Ascending aorta (tissue), 2 donors: Measurements from ENCODE around the gene IFNL1. TPM values are rescaled to one million over a fixed set of nuclear protein-coding genes. Genes with fewer than 3 reads are reported as not detected.
"Not testable (repeated sequence)": the region's sequence is repeated elsewhere in the genome, so short reads cannot be mapped to it uniquely, and the experiment has no call there.

Source experiments
- DNase-seq, 2 donors: peaks; one replicate each; pipeline ENCODE4 v3.0.0-alpha.2; 2019; ENCODE audit warnings: low spot score in 2 of 2
- H3K27ac ChIP-seq, 2 donors: fragments of 200-600 bp; sonication (generic); one replicate each; pipeline ENCODE4 v1.5.1; 2016 to 2017; ENCODE audit warnings: mild to moderate bottlenecking in 1 of 2
- H3K27me3 ChIP-seq: fragments of 200-600 bp; sonication (generic); one replicate; pipeline ENCODE4 v1.5.1; 2017
- H3K36me3 ChIP-seq, 2 donors: fragments of 200-600 bp; sonication (generic); one replicate each; pipeline ENCODE4 v1.5.1; 2016
- H3K4me1 ChIP-seq, 2 donors: fragments of 200-600 bp; sonication (generic); one replicate each; pipeline ENCODE4 v1.5.1; 2016 to 2017; ENCODE audit warnings: mild to moderate bottlenecking in 1 of 2
- H3K4me3 ChIP-seq, 2 donors: fragments of 200-600 bp; sonication (generic); one replicate each; pipeline ENCODE4 v1.5.1; 2016 to 2017; ENCODE audit warnings: mild to moderate bottlenecking in 1 of 2
- H3K9me3 ChIP-seq, 2 donors: fragments of 200-600 bp; sonication (generic); one replicate each; pipeline ENCODE4 v1.5.1; 2016
- intact Hi-C: fragments of 100-400 bp; cut with DNase I; formaldehyde crosslinking; loops from one replicate; pipeline ENCODE4 v1.15.1; 2023
- total RNA-seq: library from RNA; depleted of rRNA; stranded (reverse); fragments of >200 nt; gene quantifications from one replicate; pipeline ENCODE4 v1.1.0, GENCODE V29; 2016
- TF ChIP-seq, protein P1 (sequence below), 3 experiments: fragments of 200-600 bp in 2 of 3; fragments of 450-650 bp in 1 of 3; sonication (generic) in 2 of 3; IDR thresholded peaks; one replicate each; pipeline ENCODE4 v1.5.1; 2016 to 2019; ENCODE audit warnings: antibody characterized with exemption in 3 of 3, mild to moderate bottlenecking in 1 of 3, moderate library complexity in 1 of 3

The IFNL1 gene
- total RNA-seq, 1 donor from 2014 or later = not detected

- H3K4me3 ChIP-seq = no peak overlapping the region
- H3K27me3 ChIP-seq = peaks cover 7% of the 10 kb centered on the region
- DNase-seq = peak in 1 of 2 donors; percentile 45
These were observed 8.7 kb downstream of the IFNL1 start for GRCh38 chr19:39304701-39305571.

GRCh38 chr19:39306075-39306474, 9.9 kb downstream of the IFNL1 start:
- DNase-seq = no peak
- Histone ChIP-seq H3K4me3 (no peak overlapping the region), H3K4me1 (no peaks in the 10 kb centered on the region), H3K27ac (no peak overlapping the region), H3K27me3 (peaks cover 7% of the 10 kb centered on the region), H3K9me3 (no peaks in the 10 kb centered on the region), H3K36me3 (no peaks in the 10 kb centered on the region)
- TF ChIP-seq, protein P1, sequence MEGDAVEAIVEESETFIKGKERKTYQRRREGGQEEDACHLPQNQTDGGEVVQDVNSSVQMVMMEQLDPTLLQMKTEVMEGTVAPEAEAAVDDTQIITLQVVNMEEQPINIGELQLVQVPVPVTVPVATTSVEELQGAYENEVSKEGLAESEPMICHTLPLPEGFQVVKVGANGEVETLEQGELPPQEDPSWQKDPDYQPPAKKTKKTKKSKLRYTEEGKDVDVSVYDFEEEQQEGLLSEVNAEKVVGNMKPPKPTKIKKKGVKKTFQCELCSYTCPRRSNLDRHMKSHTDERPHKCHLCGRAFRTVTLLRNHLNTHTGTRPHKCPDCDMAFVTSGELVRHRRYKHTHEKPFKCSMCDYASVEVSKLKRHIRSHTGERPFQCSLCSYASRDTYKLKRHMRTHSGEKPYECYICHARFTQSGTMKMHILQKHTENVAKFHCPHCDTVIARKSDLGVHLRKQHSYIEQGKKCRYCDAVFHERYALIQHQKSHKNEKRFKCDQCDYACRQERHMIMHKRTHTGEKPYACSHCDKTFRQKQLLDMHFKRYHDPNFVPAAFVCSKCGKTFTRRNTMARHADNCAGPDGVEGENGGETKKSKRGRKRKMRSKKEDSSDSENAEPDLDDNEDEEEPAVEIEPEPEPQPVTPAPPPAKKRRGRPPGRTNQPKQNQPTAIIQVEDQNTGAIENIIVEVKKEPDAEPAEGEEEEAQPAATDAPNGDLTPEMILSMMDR (IDR thresholded peaks at IDR 0.05) = no peak
- intact Hi-C loops = no loop called here

More at GRCh38 chr19:39304701-39305571, 8.7 kb downstream of the IFNL1 start:
- Histone ChIP-seq H3K4me1 (no peaks in the 10 kb centered on the region), H3K9me3 (no peaks in the 10 kb centered on the region), H3K27ac (no peak overlapping the region), H3K36me3 (no peaks in the 10 kb centered on the region)
- TF ChIP-seq, protein P1 (IDR thresholded peaks at IDR 0.05) = no peak
- intact Hi-C loops = no loop called here

GRCh38 chr19:39307046-39307821, 11.0 kb downstream of the IFNL1 start:
- H3K27ac ChIP-seq = no peak overlapping the region
- H3K27me3 ChIP-seq = peaks cover 7% of the 10 kb centered on the region
- H3K9me3 ChIP-seq = no peaks in the 10 kb centered on the region
- H3K4me3 ChIP-seq = peak overlapping the region in 1 of 2 donors; percentile 21
- peak in 1 of 2 donors; percentile 8 for DNase-seq
- intact Hi-C loops = no loop called here
- H3K36me3 ChIP-seq = no peaks in the 10 kb centered on the region
- TF ChIP-seq, protein P1 (IDR thresholded peaks at IDR 0.05) = no peak
- no peaks in the 10 kb centered on the region for H3K4me1 ChIP-seq

DNA sequence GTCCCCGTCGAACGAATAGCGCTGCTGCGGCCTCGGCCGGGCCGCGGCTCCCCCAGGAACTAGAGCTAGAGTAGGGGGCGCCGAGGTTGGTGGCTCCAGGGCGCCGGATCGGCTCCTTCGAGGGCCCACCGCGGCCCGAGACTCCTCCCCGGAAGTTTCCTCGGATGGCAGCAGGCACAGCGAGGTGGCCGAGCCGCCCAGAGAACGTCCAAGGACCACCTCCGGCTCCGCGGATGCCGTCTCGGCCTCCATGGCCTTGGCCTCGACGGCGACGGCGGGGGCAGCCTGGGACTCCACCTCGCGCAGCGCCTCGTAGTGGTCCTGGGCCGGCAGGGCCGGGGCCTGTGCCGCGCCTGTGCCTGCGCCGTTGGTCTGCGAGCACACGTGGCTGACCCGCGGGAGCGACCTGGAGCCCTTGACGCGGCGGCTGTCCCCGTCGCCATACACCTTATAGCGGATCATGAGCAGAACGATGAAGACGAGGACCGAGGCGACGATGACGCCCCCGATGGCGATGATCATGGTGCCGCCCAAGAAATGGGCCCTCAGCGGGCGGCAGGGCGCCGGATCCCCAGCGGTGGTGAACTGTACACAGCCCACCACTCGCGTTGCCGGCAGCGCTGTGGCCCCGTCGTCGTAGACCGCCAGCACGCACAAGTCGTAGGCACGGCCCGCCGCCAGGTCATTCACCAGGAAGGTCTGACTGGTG, 11.8 kb downstream of the IFNL1 start:
- Histone ChIP-seq H3K36me3 (no peaks in the 10 kb centered on the region), H3K27me3 (peaks cover 7% of the 10 kb centered on the region), H3K9me3 (no peaks in the 10 kb centered on the region), H3K4me3 (peak overlapping the region in 1 of 2 donors; percentile 17), H3K4me1 (no peaks in the 10 kb centered on the region), H3K27ac (no peak overlapping the region)
- intact Hi-C loops = no loop called here
- TF ChIP-seq, protein P1 (IDR thresholded peaks at IDR 0.05) = no peak
- no peak for DNase-seq

GRCh38 chr19:39308531-39309304, 12.5 kb downstream of the IFNL1 start:
- peaks cover 7% of the 10 kb centered on the region for H3K27me3 ChIP-seq
- DNase-seq = no peak
- intact Hi-C loops = no loop called here
- H3K4me1 ChIP-seq = no peaks in the 10 kb centered on the region
- no peak overlapping the region for H3K27ac ChIP-seq
- no peaks in the 10 kb centered on the region for H3K36me3 ChIP-seq
- TF ChIP-seq, protein P1 (IDR thresholded peaks at IDR 0.05) = no peak
- no peaks in the 10 kb centered on the region for H3K9me3 ChIP-seq
- H3K4me3 ChIP-seq = no peak overlapping the region

- H3K4me3 ChIP-seq, H3K27ac ChIP-seq, intact Hi-C loops, H3K9me3 ChIP-seq, H3K27me3 ChIP-seq, H3K36me3 ChIP-seq, DNase-seq, H3K4me1 ChIP-seq: not testable (repeated sequence)
These were observed 13.1 kb downstream of the IFNL1 start for GRCh38 chr19:39309305-39309670.
